Kidney (tissue), 14 donors: ENCODE measurements around the gene PAQR8. TPM values are rescaled to one million over a fixed set of nuclear protein-coding genes. Genes with fewer than 3 reads are reported as not detected.

Experiments
- DNase-seq, 5 donors: peaks; one replicate each; pipeline ENCODE4 v3.0.0-alpha.2; 2013 to 2020
- FAIRE-seq: peaks from 2 replicates; lab custom pipeline; 2012; peaks lifted over from hg19 to GRCh38; lab: Jason Lieb, UNC
- H3K27ac ChIP-seq, 2 donors: one replicate each; pipeline ENCODE4 v1.7.0; 2013; ENCODE audit warnings: low read depth in 2 of 2, low read length in 2 of 2, inconsistent platforms in 1 of 2
- H3K27me3 ChIP-seq: one replicate; pipeline ENCODE4 v1.7.1; 2013; ENCODE audit warnings: low read length, inconsistent platforms; ENCODE audit not compliant: control insufficient read depth, insufficient read depth
- H3K36me3 ChIP-seq, 3 donors: one replicate each; pipeline versions ENCODE4 v1.7.0 to v1.7.1; 2013; ENCODE audit warnings: low read length in 3 of 3, control low read depth in 1 of 3, inconsistent platforms in 1 of 3; ENCODE audit not compliant: insufficient read depth in 3 of 3, control insufficient read depth in 2 of 3
- H3K4me1 ChIP-seq, 3 donors: one replicate each; pipeline versions ENCODE4 v1.7.0 to v1.7.1; 2013; ENCODE audit warnings: low read length in 3 of 3, inconsistent platforms in 1 of 3, low read depth in 1 of 3; ENCODE audit not compliant: control insufficient read depth in 2 of 3, insufficient read depth in 2 of 3
- H3K4me3 ChIP-seq, 3 donors: one replicate each; pipeline versions ENCODE4 v1.7.0 to v1.8.1; 2013; ENCODE audit warnings: low read length in 3 of 3, control low read depth in 1 of 3, inconsistent platforms in 1 of 3
- H3K9ac ChIP-seq, 3 donors: one replicate each; pipeline versions ENCODE4 v1.7.0 to v1.7.1; 2013; ENCODE audit warnings: low read length in 3 of 3, control low read depth in 1 of 3, inconsistent platforms in 1 of 3
- H3K9me3 ChIP-seq, 3 donors: one replicate each; pipeline versions ENCODE4 v1.7.0 to v1.7.1; 2013; ENCODE audit warnings: low read length in 3 of 3, control low read depth in 1 of 3, inconsistent platforms in 1 of 3; ENCODE audit not compliant: control insufficient read depth in 2 of 3, insufficient read depth in 1 of 3
- intact Hi-C: fragments of 100-400 bp; cut with DNase I; formaldehyde crosslinking; loops from one replicate; pipeline ENCODE4 v1.11.1; 2022
- polyA plus RNA-seq: library from polyadenylated mRNA; stranded (reverse); fragments of 350-450 nt; fragmentation: Illumina TruSeq; extraction: RNeasy Lipid Tissue Mini Kit (QIAGEN cat#74804); gene quantifications from one replicate; pipeline ENCODE4 v1.2.3, GENCODE V29; 2014; ENCODE audit warnings: low read depth, low replicate concordance; ENCODE audit not compliant: insufficient read depth
- total RNA-seq: library from RNA; stranded (reverse); fragmentation: NEBNext Ultra II Directional; extraction: Animal tissue kit (Norgen Biotek cat#: 25700); gene quantifications from one replicate; pipeline ENCODE4 v1.2.1, GENCODE V29; 2021
- TF ChIP-seq, protein P1 (sequence below): IDR thresholded peaks from 3 replicates; pipeline ENCODE4 v1.5.1; 2012; ENCODE audit warnings: mild to moderate bottlenecking, moderate library complexity, borderline replicate concordance; ENCODE audit not compliant: insufficient read depth; ENCODE audit errors: extremely low read depth
- donor health status: control.
- donor health status: control.
- donor health status: control.
- donor health status: control.
- donor health status: control.
- donor health status: DM: yes; HTN: yes; CAD: no.
- donor health status: Normal renal cell carcinoma (clear cell type).

The PAQR8 gene
- total and polyA plus RNA-seq, 2 donors from 2014 or later, result 5.9 to 7.5 TPM

DNA sequence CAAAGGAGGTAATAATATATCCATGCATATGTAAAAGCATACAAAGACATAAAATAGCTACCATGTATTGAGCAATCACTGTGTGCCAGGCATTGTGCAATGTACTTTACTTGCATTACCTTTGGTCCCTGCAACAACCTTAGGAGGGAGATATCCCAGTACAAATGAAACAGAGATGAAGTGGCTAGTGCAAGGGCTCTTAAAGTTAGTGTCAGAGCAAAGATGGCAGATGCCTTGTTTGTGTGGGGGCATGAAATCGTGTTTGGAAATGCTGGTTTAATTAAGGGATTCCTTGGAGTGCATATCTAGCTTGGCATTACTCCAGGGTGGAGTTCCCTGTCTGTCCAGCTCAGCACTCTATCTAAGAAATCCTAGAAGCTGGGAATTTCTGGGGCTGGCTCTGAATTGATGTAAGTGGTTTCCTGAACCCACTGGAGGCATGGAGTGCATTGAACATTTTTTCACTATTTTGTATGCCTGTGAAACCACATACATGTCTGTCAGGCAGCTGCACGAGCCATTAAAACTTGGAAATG, 9.8 kb downstream of the PAQR8 start:
- Histone ChIP-seq H3K9me3 (no peaks in the 10 kb centered on the region), H3K4me3 (no peak overlapping the region), H3K36me3 (no peaks in the 10 kb centered on the region), H3K27me3 (no peaks in the 10 kb centered on the region), H3K27ac (no peak overlapping the region), H3K9ac (no peak overlapping the region), H3K4me1 (no peaks in the 10 kb centered on the region)
- DNase-seq (peak in 1 of 5 donors; percentile 7), FAIRE-seq (no peak)
- TF ChIP-seq, protein P1, sequence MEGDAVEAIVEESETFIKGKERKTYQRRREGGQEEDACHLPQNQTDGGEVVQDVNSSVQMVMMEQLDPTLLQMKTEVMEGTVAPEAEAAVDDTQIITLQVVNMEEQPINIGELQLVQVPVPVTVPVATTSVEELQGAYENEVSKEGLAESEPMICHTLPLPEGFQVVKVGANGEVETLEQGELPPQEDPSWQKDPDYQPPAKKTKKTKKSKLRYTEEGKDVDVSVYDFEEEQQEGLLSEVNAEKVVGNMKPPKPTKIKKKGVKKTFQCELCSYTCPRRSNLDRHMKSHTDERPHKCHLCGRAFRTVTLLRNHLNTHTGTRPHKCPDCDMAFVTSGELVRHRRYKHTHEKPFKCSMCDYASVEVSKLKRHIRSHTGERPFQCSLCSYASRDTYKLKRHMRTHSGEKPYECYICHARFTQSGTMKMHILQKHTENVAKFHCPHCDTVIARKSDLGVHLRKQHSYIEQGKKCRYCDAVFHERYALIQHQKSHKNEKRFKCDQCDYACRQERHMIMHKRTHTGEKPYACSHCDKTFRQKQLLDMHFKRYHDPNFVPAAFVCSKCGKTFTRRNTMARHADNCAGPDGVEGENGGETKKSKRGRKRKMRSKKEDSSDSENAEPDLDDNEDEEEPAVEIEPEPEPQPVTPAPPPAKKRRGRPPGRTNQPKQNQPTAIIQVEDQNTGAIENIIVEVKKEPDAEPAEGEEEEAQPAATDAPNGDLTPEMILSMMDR, result no peak
- intact Hi-C loops, result no loop called here

GRCh38 chr6:52373151-52373690, 11.3 kb downstream of the PAQR8 start:
- Histone ChIP-seq H3K9ac (no peak overlapping the region), H3K36me3 (no peaks in the 10 kb centered on the region), H3K4me3 (no peak overlapping the region), H3K27ac (no peak overlapping the region), H3K27me3 (no peaks in the 10 kb centered on the region), H3K4me1 (no peaks in the 10 kb centered on the region), H3K9me3 (no peaks in the 10 kb centered on the region)
- DNase-seq, result no peak
- TF ChIP-seq, protein P1, result no peak
- intact Hi-C loops, result no loop called here
- no peak for FAIRE-seq

DNA sequence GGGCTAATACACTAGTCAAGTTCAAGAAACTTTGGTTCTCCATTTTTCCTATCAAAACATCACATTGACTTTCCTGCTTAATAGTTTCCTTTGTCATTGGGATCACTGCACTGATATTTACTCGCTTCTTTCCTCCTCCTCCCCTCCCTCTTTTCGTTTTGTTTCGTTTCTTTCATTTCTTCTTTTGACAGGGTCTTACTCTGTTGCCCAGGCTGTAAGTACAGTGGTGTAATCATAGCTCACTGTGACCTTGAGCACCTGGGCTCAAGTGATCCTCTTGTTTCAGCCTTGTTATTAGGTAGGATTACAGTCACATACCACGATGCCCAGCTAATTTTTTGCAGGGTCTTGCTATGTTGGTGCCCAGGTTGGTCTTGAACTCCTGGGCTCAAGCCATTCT, 12.3 kb downstream of the PAQR8 start:
- H3K4me1 ChIP-seq, result no peaks in the 10 kb centered on the region
- H3K9me3 ChIP-seq, result no peaks in the 10 kb centered on the region
- FAIRE-seq (no peak), DNase-seq (no peak)
- no peak overlapping the region for H3K27ac ChIP-seq
- H3K36me3 ChIP-seq, result no peaks in the 10 kb centered on the region
- TF ChIP-seq, protein P1, result no peak
- no peaks in the 10 kb centered on the region for H3K27me3 ChIP-seq
- H3K4me3 ChIP-seq, result no peak overlapping the region
- H3K9ac ChIP-seq, result no peak overlapping the region
- intact Hi-C loops, result no loop called here
